Natural killer cell (primary cell): ENCODE results near the gene CTSF. TPM values are rescaled to one million over a fixed set of nuclear protein-coding genes. Genes with fewer than 3 reads are reported as not detected.
"Not testable (repeated sequence)": the region's sequence is repeated elsewhere in the genome, so short reads cannot be mapped to it uniquely, and the experiment has no call there.

Source experiments
- ATAC-seq, 3 donors: fragments of 150-1000 bp in 2 of 3; fragments of 200-7000 bp in 1 of 3; cut with Tn5 transposase; 1 replicate in 1 of 3; 2 replicates in 2 of 3; pipeline ENCODE4 v1.10.0; 2021; ENCODE audit warnings: mild to moderate bottlenecking in 2 of 3, moderate library complexity in 2 of 3
- DNase-seq, 2 donors: peaks; one replicate each; pipeline versions ENCODE4 v3.0.0 to v3.0.0-alpha.2; 2013 to 2021; ENCODE audit warnings: mixed read lengths in 1 of 2
- H3K27ac ChIP-seq: one replicate; pipeline ENCODE4 v1.5.1; 2013; ENCODE audit warnings: mild to moderate bottlenecking, low read length
- H3K27me3 ChIP-seq: one replicate; pipeline ENCODE4 v1.6.1; 2013; ENCODE audit warnings: low read length; ENCODE audit not compliant: control insufficient read depth, insufficient read depth
- H3K36me3 ChIP-seq: one replicate; pipeline ENCODE4 v1.6.1; 2013; ENCODE audit warnings: low read length; ENCODE audit not compliant: control insufficient read depth, insufficient read depth
- H3K4me1 ChIP-seq: one replicate; pipeline ENCODE4 v1.6.1; 2013; ENCODE audit warnings: low read length; ENCODE audit not compliant: control insufficient read depth, insufficient read depth
- H3K4me3 ChIP-seq: one replicate; pipeline ENCODE4 v1.5.1; 2013; ENCODE audit warnings: low read length
- H3K9me3 ChIP-seq: one replicate; pipeline ENCODE4 v1.6.1; 2013; ENCODE audit warnings: low read length; ENCODE audit not compliant: control insufficient read depth, insufficient read depth
- H3K27ac Mint-ChIP-seq, 2 donors: one replicate each; pipeline ENCODE4 v1.8.0; 2022; ENCODE audit warnings: mild to moderate bottlenecking in 2 of 2, mixed read lengths in 2 of 2, moderate library complexity in 1 of 2
- H3K27me3 Mint-ChIP-seq, 2 donors: one replicate each; pipeline ENCODE4 v1.8.0; 2022; ENCODE audit warnings: low read depth in 2 of 2, mixed read lengths in 2 of 2
- H3K36me3 Mint-ChIP-seq: one replicate; pipeline ENCODE4 v1.8.0; 2022; ENCODE audit warnings: mixed read lengths
- H3K4me1 Mint-ChIP-seq, 2 donors: one replicate each; pipeline ENCODE4 v1.8.0; 2022; ENCODE audit warnings: mixed read lengths in 2 of 2
- H3K4me3 Mint-ChIP-seq: one replicate; pipeline ENCODE4 v1.8.0; 2022; ENCODE audit warnings: mild to moderate bottlenecking, moderate library complexity, mixed read lengths
- H3K9me3 Mint-ChIP-seq, 2 donors: one replicate each; pipeline ENCODE4 v1.8.0; 2022; ENCODE audit warnings: mixed read lengths in 2 of 2
- CTCF ChIP-seq: fragments of 200-600 bp; IDR thresholded peaks from one replicate; pipeline ENCODE4 v1.8.0; 2022; ENCODE audit warnings: antibody characterized with exemption
- WGBS: methylation state at CpG from one replicate; pipeline ENCODE4 v1.1.7; 2013; ENCODE audit warnings: missing lambda C conversion rate; ENCODE audit not compliant: insufficient coverage; 5-methylcytosine and 5-hydroxymethylcytosine counted together
- intact Hi-C: fragments of 100-400 bp; cut with micrococcal nuclease; formaldehyde crosslinking; loops from one replicate; pipeline ENCODE4 v1.14.2; 2022
- total RNA-seq, 4 donors: library from RNA; stranded (reverse); fragments of 120-200 nt in 1 of 4; gene quantifications; one replicate each; pipeline versions ENCODE4 v1.2.3 to v1.2.4, GENCODE V29; 2013 to 2022

CTSF gene
- total RNA-seq, 3 donors from 2014 or later (not counting 1 experiment from before 2014, with no cell fraction given), result 17.1 to 27.0 (median 24.8) TPM

GRCh38 chr11:66607126-66607834 is 38.9 kb upstream of the CTSF start:
- H3K4me1 ChIP-seq, result peaks cover 19% of the 10 kb centered on the region
- Mint-ChIP-seq H3K4me3 (no peak overlapping the region), H3K27me3 (no peaks in the 10 kb centered on the region), H3K27ac (no peak overlapping the region), H3K36me3 (no peaks in the 10 kb centered on the region), H3K4me1 (peaks cover 5 to 15% of the 10 kb centered on the region in 2 donors), H3K9me3 (no peaks in the 10 kb centered on the region)
- H3K9me3 ChIP-seq, result no peaks in the 10 kb centered on the region
- no peaks in the 10 kb centered on the region for H3K27me3 ChIP-seq
- no peak overlapping the region for H3K4me3 ChIP-seq
- ATAC-seq, result no peak
- no peak overlapping the region for H3K27ac ChIP-seq
- no peak for TF ChIP-seq CTCF
- intact Hi-C loops, result no loop called here
- WGBS, result 91% methylated on average over 8 of the region's 8 CpGs
- peaks cover 17% of the 10 kb centered on the region for H3K36me3 ChIP-seq
- no peak for DNase-seq

GRCh38 chr11:66606608-66607007 is 38.2 kb upstream of the CTSF start:
- H3K36me3 Mint-ChIP-seq, H3K27ac ChIP-seq, H3K27ac Mint-ChIP-seq, DNase-seq, H3K27me3 Mint-ChIP-seq, H3K9me3 Mint-ChIP-seq, H3K4me3 Mint-ChIP-seq, H3K27me3 ChIP-seq, H3K9me3 ChIP-seq, ATAC-seq, intact Hi-C loops, H3K4me3 ChIP-seq: not testable (repeated sequence)
- WGBS, result 100% methylated on average over 2 of the region's 3 CpGs
- peaks cover 5 to 15% of the 10 kb centered on the region in 2 donors for H3K4me1 Mint-ChIP-seq
- Histone ChIP-seq H3K36me3 (peaks cover 18% of the 10 kb centered on the region), H3K4me1 (peaks cover 19% of the 10 kb centered on the region)

- WGBS, result 84% methylated on average over 5 of the region's 5 CpGs
- Mint-ChIP-seq H3K27me3 (no peaks in the 10 kb centered on the region), H3K4me3 (no peak overlapping the region), H3K36me3 (no peaks in the 10 kb centered on the region), H3K4me1 (no peaks in the 10 kb centered on the region), H3K9me3 (no peaks in the 10 kb centered on the region), H3K27ac (no peak overlapping the region)
- H3K27ac ChIP-seq, result no peak overlapping the region
- peaks cover 4% of the 10 kb centered on the region for H3K4me1 ChIP-seq
- no peak overlapping the region for H3K4me3 ChIP-seq
- no peaks in the 10 kb centered on the region for H3K27me3 ChIP-seq
- ATAC-seq (no peak), DNase-seq (no peak)
- H3K9me3 ChIP-seq, result no peaks in the 10 kb centered on the region
- no peak for TF ChIP-seq CTCF
- H3K36me3 ChIP-seq, result peaks cover 25% of the 10 kb centered on the region
- intact Hi-C loops, result no loop called here
These were observed 35.7 kb upstream of the CTSF start for GRCh38 chr11:66604155-66604554.

GRCh38 chr11:66603072-66603471 is 34.7 kb upstream of the CTSF start:
- TF ChIP-seq CTCF, result no peak
- Mint-ChIP-seq H3K27ac (no peak overlapping the region), H3K4me3 (no peak overlapping the region), H3K27me3 (no peaks in the 10 kb centered on the region), H3K4me1 (no peaks in the 10 kb centered on the region), H3K9me3 (no peaks in the 10 kb centered on the region), H3K36me3 (no peaks in the 10 kb centered on the region)
- ATAC-seq (no peak), DNase-seq (no peak)
- no peak overlapping the region for H3K27ac ChIP-seq
- no peaks in the 10 kb centered on the region for H3K9me3 ChIP-seq
- no peaks in the 10 kb centered on the region for H3K27me3 ChIP-seq
- no peaks in the 10 kb centered on the region for H3K4me1 ChIP-seq
- intact Hi-C loops, result no loop called here
- no peak overlapping the region for H3K4me3 ChIP-seq
- peaks cover 27% of the 10 kb centered on the region for H3K36me3 ChIP-seq
- WGBS, result 95% methylated on average over 6 of the region's 6 CpGs
